ENCODE results near the gene LRRC46.

- TF ChIP-seq GATA2 (IDR thresholded peaks at IDR 0.05; ENCODE audit: low read depth, low read length) (no peak), GATA3 (IDR thresholded peaks at IDR 0.05; ENCODE audit: low read depth, low read length) (no peak)
These were observed 11.3 kb upstream of the LRRC46 start for GRCh38 chr17:47820033-47820789.
